Nephron (organoid): ENCODE results near the gene TXNDC9.
"Not testable (repeated sequence)": the region's sequence is repeated elsewhere in the genome, so short reads cannot be mapped to it uniquely, and the experiment has no call there.

Experiments used
- H3K27ac Mint-ChIP-seq, 3 experiments: 2 replicates each; pipeline ENCODE4 v1.8.0; 2020; ENCODE audit warnings: mixed read lengths in 3 of 3, mild to moderate bottlenecking in 2 of 3, moderate library complexity in 1 of 3
- H3K27me3 Mint-ChIP-seq: 2 replicates; pipeline ENCODE4 v1.8.0; 2021; ENCODE audit warnings: low read depth, mild to moderate bottlenecking, moderate library complexity, mixed read lengths
- H3K36me3 Mint-ChIP-seq: 2 replicates; pipeline ENCODE4 v1.8.0; 2020; ENCODE audit warnings: low read depth, mixed read lengths
- H3K4me1 Mint-ChIP-seq: 2 replicates; pipeline ENCODE4 v1.8.0; 2020; ENCODE audit warnings: mixed read lengths
- H3K4me3 Mint-ChIP-seq, 3 experiments: 2 replicates each; pipeline ENCODE4 v1.8.0; 2020; ENCODE audit warnings: mild to moderate bottlenecking in 3 of 3, mixed read lengths in 3 of 3, moderate library complexity in 2 of 3
- H3K9me3 Mint-ChIP-seq: 2 replicates; pipeline ENCODE4 v1.8.0; 2020; ENCODE audit warnings: mixed read lengths
- CTCF ChIP-seq, 3 experiments: fragments of 200-600 bp; sonication (generic); IDR thresholded peaks; one replicate each; pipeline ENCODE4 v1.5.0; 2021; ENCODE audit warnings: antibody characterized with exemption in 3 of 3; ENCODE audit not compliant: unreplicated experiment in 3 of 3

The TXNDC9 gene

GRCh38 chr2:99374747-99375146, 38.6 kb upstream of the TXNDC9 start:
- peaks cover 13% of the 10 kb centered on the region for H3K9me3 Mint-ChIP-seq
- H3K36me3 Mint-ChIP-seq: peaks cover 87% of the 10 kb centered on the region
- H3K4me3 Mint-ChIP-seq: no peak overlapping the region
- H3K27ac Mint-ChIP-seq: no peak overlapping the region
- no peaks in the 10 kb centered on the region for H3K27me3 Mint-ChIP-seq
- no peaks in the 10 kb centered on the region for H3K4me1 Mint-ChIP-seq
- no peak for TF ChIP-seq CTCF (IDR thresholded peaks at IDR 0.05; ENCODE audit: unreplicated experiment in 3 of 3)

GRCh38 chr2:99373144-99373543, 37.0 kb upstream of the TXNDC9 start:
- no peak overlapping the region for H3K27ac Mint-ChIP-seq
- H3K4me3 Mint-ChIP-seq: no peak overlapping the region
- no peaks in the 10 kb centered on the region for H3K4me1 Mint-ChIP-seq
- TF ChIP-seq CTCF (IDR thresholded peaks at IDR 0.05; ENCODE audit: unreplicated experiment in 3 of 3): no peak
- no peaks in the 10 kb centered on the region for H3K27me3 Mint-ChIP-seq
- H3K9me3 Mint-ChIP-seq: peaks cover 13% of the 10 kb centered on the region
- H3K36me3 Mint-ChIP-seq: peaks cover 84% of the 10 kb centered on the region

GRCh38 chr2:99368854-99369253, 32.7 kb upstream of the TXNDC9 start:
- not testable (repeated sequence) for H3K4me1 Mint-ChIP-seq, H3K4me3 Mint-ChIP-seq, H3K9me3 Mint-ChIP-seq, H3K27ac Mint-ChIP-seq, H3K27me3 Mint-ChIP-seq
- H3K36me3 Mint-ChIP-seq: peaks cover 69% of the 10 kb centered on the region

GRCh38 chr2:99365661-99366060, 29.5 kb upstream of the TXNDC9 start:
- Mint-ChIP-seq H3K27ac (no peak overlapping the region), H3K4me3 (no peak overlapping the region), H3K27me3 (no peaks in the 10 kb centered on the region), H3K4me1 (no peaks in the 10 kb centered on the region), H3K9me3 (no peaks in the 10 kb centered on the region), H3K36me3 (peaks cover 57% of the 10 kb centered on the region)
- no peak for TF ChIP-seq CTCF (IDR thresholded peaks at IDR 0.05; ENCODE audit: unreplicated experiment in 3 of 3)

- no peak for TF ChIP-seq CTCF (IDR thresholded peaks at IDR 0.05; ENCODE audit: unreplicated experiment in 3 of 3)
- no peak overlapping the region for H3K4me3 Mint-ChIP-seq
- no peaks in the 10 kb centered on the region for H3K27me3 Mint-ChIP-seq
- no peaks in the 10 kb centered on the region for H3K4me1 Mint-ChIP-seq
- peaks cover 15% of the 10 kb centered on the region for H3K36me3 Mint-ChIP-seq
- no peaks in the 10 kb centered on the region for H3K9me3 Mint-ChIP-seq
- H3K27ac Mint-ChIP-seq: no peak overlapping the region
Measured at GRCh38 chr2:99356853-99357252, 20.7 kb upstream of the TXNDC9 start.

- not testable (repeated sequence) for H3K4me3 Mint-ChIP-seq, H3K27ac Mint-ChIP-seq, H3K36me3 Mint-ChIP-seq, H3K27me3 Mint-ChIP-seq, H3K9me3 Mint-ChIP-seq, H3K4me1 Mint-ChIP-seq
Measured at GRCh38 chr2:99354825-99355224, 18.7 kb upstream of the TXNDC9 start.

- H3K9me3 Mint-ChIP-seq: no peaks in the 10 kb centered on the region
- H3K36me3 Mint-ChIP-seq: no peaks in the 10 kb centered on the region
- TF ChIP-seq CTCF (IDR thresholded peaks at IDR 0.05; ENCODE audit: unreplicated experiment in 3 of 3): no peak
- H3K27me3 Mint-ChIP-seq: no peaks in the 10 kb centered on the region
- H3K4me1 Mint-ChIP-seq: no peaks in the 10 kb centered on the region
- no peak overlapping the region for H3K27ac Mint-ChIP-seq
- no peak overlapping the region for H3K4me3 Mint-ChIP-seq
Measured at GRCh38 chr2:99354070-99354469, 17.9 kb upstream of the TXNDC9 start.
